IgD-negative memory B cell (primary cell): ENCODE measurements around the gene RGS7. TPM values are rescaled to one million over a fixed set of nuclear protein-coding genes. Genes with fewer than 3 reads are reported as not detected.

Experiments used
- H3K27ac Mint-ChIP-seq, 3 donors: one replicate each; pipeline ENCODE4 v1.8.0; 2020 to 2022; ENCODE audit warnings: mild to moderate bottlenecking in 3 of 3, mixed read lengths in 3 of 3, moderate library complexity in 1 of 3
- H3K27me3 Mint-ChIP-seq: one replicate; pipeline ENCODE4 v1.8.0; 2021; ENCODE audit warnings: mixed read lengths
- H3K36me3 Mint-ChIP-seq: one replicate; pipeline ENCODE4 v1.8.0; 2020; ENCODE audit warnings: mild to moderate bottlenecking, mixed read lengths
- H3K4me1 Mint-ChIP-seq, 3 donors: one replicate each; pipeline ENCODE4 v1.8.0; 2020 to 2022; ENCODE audit warnings: mixed read lengths in 3 of 3, mild to moderate bottlenecking in 1 of 3
- H3K4me3 Mint-ChIP-seq, 4 donors: one replicate each; pipeline ENCODE4 v1.8.0; 2020 to 2022; ENCODE audit warnings: mild to moderate bottlenecking in 4 of 4, mixed read lengths in 4 of 4, moderate library complexity in 3 of 4
- H3K9me3 Mint-ChIP-seq, 3 donors: one replicate each; pipeline ENCODE4 v1.8.0; 2020 to 2021; ENCODE audit warnings: mixed read lengths in 3 of 3, mild to moderate bottlenecking in 1 of 3
- polyA plus RNA-seq: library from polyadenylated mRNA; unstranded; fragments of 300-500 nt; fragmentation: Illumina TruSeq; gene quantifications from one replicate; pipeline ENCODE4 v1.2.3, GENCODE V29; 2021

RGS7 gene
- polyA plus RNA-seq, 1 donor from 2014 or later, result 0.54 TPM

DNA sequence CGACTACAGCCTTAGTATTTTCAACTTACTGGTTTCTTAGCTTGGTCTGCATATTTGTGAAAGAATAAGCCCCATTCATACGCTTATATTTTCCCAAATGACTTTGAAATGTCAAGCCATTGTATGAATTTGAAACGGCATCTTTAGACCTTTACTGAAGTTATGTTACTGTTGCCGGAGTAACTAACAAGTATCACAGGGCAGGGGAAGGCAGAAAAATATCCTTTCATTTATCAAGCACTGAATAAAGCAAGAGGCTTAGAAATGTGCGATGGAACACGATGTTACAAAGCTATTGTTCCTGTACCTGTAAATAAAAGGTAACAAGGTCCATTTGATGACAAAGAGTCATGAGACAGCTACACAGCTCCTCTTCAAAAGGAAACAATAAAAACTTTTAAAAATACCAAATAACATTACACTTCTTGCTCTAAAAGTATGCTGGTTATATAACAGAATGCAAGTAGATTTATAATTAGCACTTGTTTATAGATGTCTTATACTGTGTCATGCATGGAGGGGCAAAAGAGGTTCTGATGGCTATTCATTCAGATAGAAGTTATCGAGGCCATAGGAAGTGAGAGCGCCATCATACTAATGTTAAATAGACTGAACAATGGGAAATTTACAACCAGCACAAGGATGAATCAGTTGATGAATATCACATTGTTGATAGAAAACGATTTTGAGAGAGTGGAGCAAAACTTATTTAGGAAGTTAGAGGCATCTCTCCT lies 322.6 kb downstream of the RGS7 start:
- Mint-ChIP-seq H3K4me1 (no peaks in the 10 kb centered on the region), H3K9me3 (peaks cover 0 to 3% (median 0%) of the 10 kb centered on the region in 3 donors), H3K36me3 (no peaks in the 10 kb centered on the region), H3K4me3 (no peak overlapping the region), H3K27me3 (no peaks in the 10 kb centered on the region), H3K27ac (no peak overlapping the region)

- Mint-ChIP-seq H3K4me1 (no peaks in the 10 kb centered on the region), H3K27me3 (no peaks in the 10 kb centered on the region), H3K27ac (no peak overlapping the region), H3K4me3 (no peak overlapping the region), H3K9me3 (peaks cover 0 to 3% (median 0%) of the 10 kb centered on the region in 3 donors), H3K36me3 (no peaks in the 10 kb centered on the region)
Measured at GRCh38 chr1:241024834-241025233, 332.2 kb downstream of the RGS7 start.

DNA sequence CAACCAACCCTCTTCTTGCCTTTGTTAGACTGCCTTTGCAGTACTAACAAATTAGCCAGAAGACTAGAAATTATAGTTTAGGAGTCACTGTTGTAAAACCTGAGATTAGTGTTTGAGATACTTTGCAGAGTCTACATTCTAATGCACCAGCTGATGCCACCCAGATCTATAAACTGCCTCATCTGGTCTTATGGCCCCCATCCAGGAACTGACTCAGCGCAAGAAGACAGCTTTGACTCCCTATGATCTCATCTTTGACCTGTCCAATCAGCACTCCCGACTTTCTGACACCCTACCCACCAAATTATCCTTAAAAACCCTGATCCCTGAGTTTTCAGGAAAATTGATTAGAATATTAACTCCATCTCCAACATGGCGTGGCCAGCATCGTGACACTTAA lies 334.6 kb downstream of the RGS7 start:
- no peaks in the 10 kb centered on the region for H3K36me3 Mint-ChIP-seq
- peaks cover 4 to 10% (median 6%) of the 10 kb centered on the region in 3 donors for H3K9me3 Mint-ChIP-seq
- H3K4me3 Mint-ChIP-seq, result no peak overlapping the region
- no peaks in the 10 kb centered on the region for H3K4me1 Mint-ChIP-seq
- no peak overlapping the region for H3K27ac Mint-ChIP-seq
- H3K27me3 Mint-ChIP-seq, result no peaks in the 10 kb centered on the region

- no peaks in the 10 kb centered on the region for H3K4me1 Mint-ChIP-seq
- no peaks in the 10 kb centered on the region for H3K36me3 Mint-ChIP-seq
- H3K27me3 Mint-ChIP-seq, result no peaks in the 10 kb centered on the region
- H3K27ac Mint-ChIP-seq, result no peak overlapping the region
- H3K4me3 Mint-ChIP-seq, result no peak overlapping the region
- peaks cover 9 to 17% (median 10%) of the 10 kb centered on the region in 3 donors for H3K9me3 Mint-ChIP-seq
Measured at GRCh38 chr1:241020851-241021697, 335.9 kb downstream of the RGS7 start.

DNA sequence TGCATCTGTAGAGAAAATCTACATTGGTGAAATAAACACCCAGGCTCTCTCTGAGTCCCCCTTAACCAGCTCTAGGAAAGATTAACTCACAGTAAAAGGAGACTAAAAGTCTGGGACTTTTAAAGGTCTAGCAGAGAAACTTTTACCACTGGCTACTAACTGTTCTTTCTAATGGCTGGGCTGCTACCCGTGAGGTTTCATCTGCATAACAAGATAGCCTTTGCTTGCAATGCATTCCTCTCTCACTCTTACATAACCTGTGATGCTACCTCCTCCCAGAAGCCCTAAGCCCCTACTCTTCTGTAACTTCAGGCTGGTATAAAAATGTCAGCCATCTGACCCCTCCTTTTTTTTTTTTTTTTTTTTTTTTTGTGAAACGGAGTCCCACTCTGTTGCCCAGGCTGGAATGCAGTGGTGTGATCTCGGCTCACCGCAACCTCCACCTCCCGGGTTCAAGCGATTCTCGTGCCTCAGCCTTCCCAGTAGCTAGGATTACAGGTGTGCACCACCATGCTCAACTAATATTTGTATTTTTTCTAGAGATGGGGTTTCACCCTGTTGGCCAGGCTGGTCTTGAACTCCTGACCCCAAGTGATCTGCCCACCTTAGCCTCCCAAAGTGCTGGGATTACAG lies 344.2 kb downstream of the RGS7 start:
- H3K4me1 Mint-ChIP-seq, result no peaks in the 10 kb centered on the region

GRCh38 chr1:241007668-241008067 lies 349.3 kb downstream of the RGS7 start:
- peaks cover 2 to 11% (median 4%) of the 10 kb centered on the region in 3 donors for H3K9me3 Mint-ChIP-seq
- H3K27me3 Mint-ChIP-seq, result no peaks in the 10 kb centered on the region

More for the DNA sequence above, 344.2 kb downstream of the RGS7 start:
- no peaks in the 10 kb centered on the region for H3K27me3 Mint-ChIP-seq
- H3K9me3 Mint-ChIP-seq, result peaks cover 9 to 27% (median 11%) of the 10 kb centered on the region in 3 donors
- H3K27ac Mint-ChIP-seq, result no peak overlapping the region
- no peak overlapping the region for H3K4me3 Mint-ChIP-seq
- no peaks in the 10 kb centered on the region for H3K36me3 Mint-ChIP-seq

DNA sequence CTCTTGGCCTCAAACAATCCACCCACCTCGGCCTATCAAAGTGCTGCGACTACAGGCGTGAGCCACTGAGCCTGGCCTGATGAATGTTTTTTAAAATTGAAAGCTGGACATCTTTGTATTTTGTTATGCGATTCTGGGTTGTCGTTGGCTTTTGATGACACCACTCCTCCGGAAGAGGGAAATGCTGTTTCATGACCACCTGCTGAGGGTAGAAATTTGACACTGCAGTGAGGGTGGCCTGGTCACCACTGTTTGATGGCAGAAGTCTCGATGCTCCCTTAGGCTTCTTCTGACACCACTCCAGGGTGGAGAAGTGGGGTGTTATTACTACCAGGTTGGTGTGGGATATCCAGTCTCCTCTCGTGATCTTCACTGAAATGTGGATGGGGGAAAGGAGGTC lies 357.2 kb downstream of the RGS7 start:
- Mint-ChIP-seq H3K36me3 (peaks cover 7% of the 10 kb centered on the region), H3K27me3 (no peaks in the 10 kb centered on the region), H3K9me3 (peaks cover 0 to 3% (median 0%) of the 10 kb centered on the region in 3 donors), H3K27ac (no peak overlapping the region), H3K4me1 (peaks cover 0 to 2% (median 0%) of the 10 kb centered on the region in 3 donors), H3K4me3 (no peak overlapping the region)

More at GRCh38 chr1:241007668-241008067, 349.3 kb downstream of the RGS7 start:
- Mint-ChIP-seq H3K4me1 (no peaks in the 10 kb centered on the region), H3K27ac (no peak overlapping the region), H3K4me3 (no peak overlapping the region), H3K36me3 (peaks cover 4% of the 10 kb centered on the region)

DNA sequence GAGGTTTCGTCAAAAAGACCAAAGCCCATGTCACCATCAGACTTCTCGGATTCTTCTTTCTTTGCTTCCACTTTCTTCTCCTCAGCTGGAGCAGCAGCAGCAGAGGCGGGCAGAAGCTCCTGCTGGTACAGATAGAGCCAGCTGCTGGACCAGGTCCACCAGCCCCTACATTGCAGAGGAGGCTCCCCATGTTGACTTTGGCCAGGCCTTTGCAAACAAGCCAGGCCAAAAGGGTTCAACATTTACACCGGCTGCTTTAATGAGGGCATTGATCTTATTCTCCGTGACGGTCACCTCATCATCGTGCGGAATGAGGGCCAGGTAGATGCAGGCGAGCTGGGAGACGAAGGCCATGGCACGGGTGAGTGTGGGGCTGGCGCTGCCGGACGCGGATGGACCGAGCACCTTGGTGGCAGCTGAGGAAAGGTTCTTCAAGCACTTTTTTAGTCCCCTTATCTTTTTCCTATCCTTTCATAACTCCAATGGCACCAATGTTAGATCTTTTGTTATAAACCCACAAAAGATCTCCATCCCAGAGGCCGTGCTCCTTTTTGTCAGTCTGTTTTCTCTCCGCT lies 358.5 kb downstream of the RGS7 start:
- H3K27me3 Mint-ChIP-seq, result no peaks in the 10 kb centered on the region

GRCh38 chr1:240998024-240998423 lies 359.0 kb downstream of the RGS7 start:
- no peaks in the 10 kb centered on the region for H3K27me3 Mint-ChIP-seq
- H3K4me1 Mint-ChIP-seq, result peaks cover 0 to 2% (median 0%) of the 10 kb centered on the region in 3 donors
- peaks cover 4% of the 10 kb centered on the region for H3K36me3 Mint-ChIP-seq
- no peak overlapping the region for H3K27ac Mint-ChIP-seq
- peaks cover 0 to 3% (median 0%) of the 10 kb centered on the region in 3 donors for H3K9me3 Mint-ChIP-seq
- H3K4me3 Mint-ChIP-seq, result no peak overlapping the region

More for the DNA sequence above, 358.5 kb downstream of the RGS7 start:
- H3K4me1 Mint-ChIP-seq, result peaks cover 0 to 2% (median 0%) of the 10 kb centered on the region in 3 donors
- H3K4me3 Mint-ChIP-seq, result no peak overlapping the region
- no peak overlapping the region for H3K27ac Mint-ChIP-seq
- H3K9me3 Mint-ChIP-seq, result peaks cover 0 to 3% (median 0%) of the 10 kb centered on the region in 3 donors
- H3K36me3 Mint-ChIP-seq, result peaks cover 4% of the 10 kb centered on the region

- H3K36me3 Mint-ChIP-seq, result peaks cover 2% of the 10 kb centered on the region
Measured at GRCh38 chr1:240993004-240993403, 364.0 kb downstream of the RGS7 start.

GRCh38 chr1:240991230-240991629 lies 365.8 kb downstream of the RGS7 start:
- Mint-ChIP-seq H3K9me3 (peaks cover 0 to 1% (median 0%) of the 10 kb centered on the region in 3 donors), H3K4me1 (no peaks in the 10 kb centered on the region), H3K27ac (no peak overlapping the region), H3K36me3 (peaks cover 2% of the 10 kb centered on the region), H3K4me3 (no peak overlapping the region), H3K27me3 (no peaks in the 10 kb centered on the region)

More at GRCh38 chr1:240993004-240993403, 364.0 kb downstream of the RGS7 start:
- no peak overlapping the region for H3K27ac Mint-ChIP-seq
- H3K4me1 Mint-ChIP-seq, result no peaks in the 10 kb centered on the region
- no peak overlapping the region for H3K4me3 Mint-ChIP-seq
- H3K9me3 Mint-ChIP-seq, result peaks cover 0 to 1% (median 0%) of the 10 kb centered on the region in 3 donors
- H3K27me3 Mint-ChIP-seq, result no peaks in the 10 kb centered on the region

- Mint-ChIP-seq H3K9me3 (peaks cover 0 to 3% (median 1%) of the 10 kb centered on the region in 3 donors), H3K27ac (no peak overlapping the region), H3K36me3 (no peaks in the 10 kb centered on the region), H3K27me3 (no peaks in the 10 kb centered on the region), H3K4me1 (no peaks in the 10 kb centered on the region), H3K4me3 (no peak overlapping the region)
Measured at GRCh38 chr1:240987928-240988327, 369.1 kb downstream of the RGS7 start.

DNA sequence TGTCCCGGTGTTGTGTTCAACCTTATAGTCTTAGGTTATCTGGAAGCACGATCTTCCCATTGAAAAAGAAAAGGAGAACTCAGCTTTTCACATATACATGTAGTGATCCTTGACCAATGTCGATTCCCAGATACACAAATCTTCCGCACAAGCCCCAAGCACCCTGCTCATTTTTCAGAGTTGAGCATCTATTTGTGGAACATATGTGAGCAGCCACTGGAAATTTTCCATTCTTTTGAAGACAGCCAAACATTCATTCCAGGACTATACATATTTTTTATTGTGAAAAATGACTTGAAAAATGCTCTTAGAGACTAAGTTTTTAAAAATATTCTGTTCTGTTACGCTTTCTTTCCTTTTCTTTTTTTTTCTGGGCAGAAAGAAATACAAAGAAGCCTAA lies 371.9 kb downstream of the RGS7 start:
- H3K36me3 Mint-ChIP-seq, result no peaks in the 10 kb centered on the region
- peaks cover 0 to 3% (median 1%) of the 10 kb centered on the region in 3 donors for H3K9me3 Mint-ChIP-seq
- H3K27me3 Mint-ChIP-seq, result no peaks in the 10 kb centered on the region
- H3K4me1 Mint-ChIP-seq, result no peaks in the 10 kb centered on the region
- no peak overlapping the region for H3K27ac Mint-ChIP-seq
- no peak overlapping the region for H3K4me3 Mint-ChIP-seq

DNA sequence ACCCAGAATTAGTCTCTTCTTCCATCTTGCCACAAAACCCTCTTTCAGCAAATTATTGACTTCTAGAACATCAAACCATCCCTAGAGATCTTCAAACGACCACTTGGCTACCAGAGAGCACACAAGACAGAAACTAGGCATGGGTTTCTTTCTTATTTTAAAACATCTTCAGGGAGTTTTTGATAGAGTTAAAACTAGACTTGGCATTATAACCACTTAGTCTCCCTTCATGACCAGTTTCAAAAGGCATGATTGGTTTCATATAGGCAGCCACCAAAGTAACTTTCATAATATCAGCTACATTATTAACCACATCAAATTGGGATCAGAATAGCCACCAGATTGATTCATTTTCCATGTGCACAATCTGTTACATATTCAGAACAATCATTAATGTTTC lies 376.7 kb downstream of the RGS7 start:
- H3K9me3 Mint-ChIP-seq, result peaks cover 0 to under 1% (median 0%) of the 10 kb centered on the region in 3 donors
- no peaks in the 10 kb centered on the region for H3K36me3 Mint-ChIP-seq
- no peaks in the 10 kb centered on the region for H3K4me1 Mint-ChIP-seq
- H3K27ac Mint-ChIP-seq, result peak overlapping the region in 1 of 3 donors; percentile 17
- no peaks in the 10 kb centered on the region for H3K27me3 Mint-ChIP-seq
- H3K4me3 Mint-ChIP-seq, result no peak overlapping the region
